ENCODE measurements around the gene ZNF865.

- no peak for TF ChIP-seq CTCF (conservative IDR thresholded peaks at IDR 0.05 in 1 of 2, IDR thresholded peaks at IDR 0.05 in 1 of 2; ENCODE audit: low read depth in 1 of 2, low read length in 2 of 2)
- TF ChIP-seq EZH2 (IDR thresholded peaks at IDR 0.05; ENCODE audit: low read length, missing control alignments), result no peak
These were observed 37.6 kb upstream of the ZNF865 start for GRCh38 chr19:55567708-55568328.

All from fibroblast of lung (primary cell).